MCF 10A (cell line): Measurements from ENCODE around the gene ZMYND8. TPM values are rescaled to one million over a fixed set of nuclear protein-coding genes. Genes with fewer than 3 reads are reported as not detected.
"Not testable (repeated sequence)": the region's sequence is repeated elsewhere in the genome, so short reads cannot be mapped to it uniquely, and the experiment has no call there.

ENCODE experiments used
- BruUV-seq: library from RNA; stranded (reverse); fragments of 400-500 nt; replicated peaks from 2 replicates; lab custom pipeline; 2021; lab: Mats Ljungman, UMichigan
- CTCF ChIA-PET: fragments of 300-600 bp; sonication (Branson Sonifier 250); formaldehyde crosslinking; extraction: SDS; loops from one replicate; lab custom pipeline; 2021; ENCODE audit warnings: antibody characterized with exemption, inconsistent platforms; lab: Yijun Ruan, JAX
- POLR2A ChIA-PET: fragments of 300-600, 350-650 bp; sonication (Branson Sonifier 250); formaldehyde crosslinking; extraction: SDS; loops from one replicate; lab custom pipeline; 2020; ENCODE audit warnings: antibody characterized with exemption, inconsistent platforms; lab: Yijun Ruan, JAX
- DNase-seq: peaks from one replicate; pipeline ENCODE4 v3.0.0-alpha.2; 2018; ENCODE audit not compliant: unreplicated experiment
- H3K27ac Mint-ChIP-seq: one replicate; pipeline ENCODE4 v1.8.0; 2022; ENCODE audit warnings: mild to moderate bottlenecking, low read depth, mixed read lengths; ENCODE audit not compliant: unreplicated experiment
- H3K27me3 Mint-ChIP-seq: one replicate; pipeline ENCODE4 v1.8.0; 2022; ENCODE audit warnings: mixed read lengths; ENCODE audit not compliant: insufficient read depth, unreplicated experiment
- H3K36me3 Mint-ChIP-seq: one replicate; pipeline ENCODE4 v1.8.0; 2022; ENCODE audit warnings: mild to moderate bottlenecking, moderate library complexity, mixed read lengths; ENCODE audit not compliant: insufficient read depth, unreplicated experiment
- H3K4me1 Mint-ChIP-seq: one replicate; pipeline ENCODE4 v1.8.0; 2022; ENCODE audit warnings: mixed read lengths; ENCODE audit not compliant: insufficient read depth, unreplicated experiment
- H3K4me3 Mint-ChIP-seq: one replicate; pipeline ENCODE4 v1.8.0; 2022; ENCODE audit warnings: mild to moderate bottlenecking, moderate library complexity, mixed read lengths; ENCODE audit not compliant: unreplicated experiment
- H3K9me3 Mint-ChIP-seq: one replicate; pipeline ENCODE4 v1.8.0; 2022; ENCODE audit warnings: mixed read lengths; ENCODE audit not compliant: unreplicated experiment
- CTCF ChIP-seq: fragments of 200-600 bp; IDR thresholded peaks from one replicate; pipeline ENCODE4 v1.8.0; 2022; ENCODE audit warnings: antibody characterized with exemption, mild to moderate bottlenecking; ENCODE audit not compliant: unreplicated experiment
- intact Hi-C: fragments of 100-400 bp; cut with micrococcal nuclease; formaldehyde crosslinking; loops from 2 replicates; pipeline ENCODE4 v1.14.1; 2022
- total RNA-seq: library from RNA; stranded (reverse); gene quantifications from 2 replicates; pipeline ENCODE4 v1.2.3, GENCODE V29; 2022

The ZMYND8 gene
- total RNA-seq, 1 experiment from 2014 or later: 127 TPM

- H3K27ac Mint-ChIP-seq: no peak overlapping the region
- H3K36me3 Mint-ChIP-seq: peaks cover 95% of the 10 kb centered on the region
- no peaks in the 10 kb centered on the region for H3K9me3 Mint-ChIP-seq
- intact Hi-C loops: no loop called here
- ChIA-PET POLR2A (interaction anchor here (0.6 to 2.5 kb wide), 4 partner anchors 9 to 127 kb away, joined by 3 to 8 read pairs (median 4); no protein-coding TSS in a partner anchor), CTCF (interaction anchor here (0.6 to 3.3 kb wide), 2 partner anchors 9 to 35 kb away, joined by 3 to 14 read pairs; no protein-coding TSS in a partner anchor)
- H3K4me3 Mint-ChIP-seq: no peak overlapping the region
- H3K4me1 Mint-ChIP-seq: peaks cover 18% of the 10 kb centered on the region
- no peaks in the 10 kb centered on the region for H3K27me3 Mint-ChIP-seq
- BruUV-seq: no TSS peak
- TF ChIP-seq CTCF: no peak
- DNase-seq: no peak
Measured at GRCh38 chr20:47265214-47265613, 91.3 kb downstream of the ZMYND8 start.

GRCh38 chr20:47264137-47264769 is 92.2 kb downstream of the ZMYND8 start:
- POLR2A ChIA-PET: interaction anchor here (0.9 to 2.5 kb wide), 3 partner anchors 10 to 89 kb away, joined by 3 to 8 read pairs (median 4); no protein-coding TSS in a partner anchor
- intact Hi-C loops, H3K4me3 Mint-ChIP-seq, BruUV-seq, H3K9me3 Mint-ChIP-seq, DNase-seq, H3K27ac Mint-ChIP-seq, H3K27me3 Mint-ChIP-seq: not testable (repeated sequence)
- Mint-ChIP-seq H3K4me1 (peaks cover 21% of the 10 kb centered on the region), H3K36me3 (peaks cover 93% of the 10 kb centered on the region)
- CTCF ChIA-PET: interaction anchor here (0.6 to 3.3 kb wide), 7 partner anchors 10 to 120 kb away, joined by 3 to 14 read pairs (median 3); no protein-coding TSS in a partner anchor

- Mint-ChIP-seq H3K9me3 (no peaks in the 10 kb centered on the region), H3K27me3 (no peaks in the 10 kb centered on the region), H3K36me3 (peaks cover 97% of the 10 kb centered on the region), H3K27ac (no peak overlapping the region), H3K4me3 (no peak overlapping the region), H3K4me1 (peaks cover 28% of the 10 kb centered on the region)
- ChIA-PET POLR2A (interaction anchor here (0.9 to 2.5 kb wide), 4 partner anchors 9 to 90 kb away, joined by 3 to 8 read pairs (median 4); no protein-coding TSS in a partner anchor), CTCF (interaction anchor here (0.5 to 3.3 kb wide), 8 partner anchors 11 to 224 kb away, joined by 3 to 14 read pairs (median 5); no protein-coding TSS in a partner anchor)
- intact Hi-C loops: no loop called here
- TF ChIP-seq CTCF: no peak
- DNase-seq: no peak
- BruUV-seq: no TSS peak
Measured at GRCh38 chr20:47263465-47264084, 92.9 kb downstream of the ZMYND8 start.

- DNase-seq: no peak
- no peak overlapping the region for H3K27ac Mint-ChIP-seq
- ChIA-PET CTCF (interaction anchor here (0.5 to 3.3 kb wide), 10 partner anchors 8 to 508 kb away, joined by 3 to 14 read pairs (median 4); no protein-coding TSS in a partner anchor), POLR2A (interaction anchor here (0.9 to 1.0 kb wide), 2 partner anchors 9 to 11 kb away, joined by 4 read pairs; no protein-coding TSS in a partner anchor)
- no TSS peak for BruUV-seq
- peaks cover 97% of the 10 kb centered on the region for H3K36me3 Mint-ChIP-seq
- H3K4me3 Mint-ChIP-seq: no peak overlapping the region
- peaks cover 33% of the 10 kb centered on the region for H3K4me1 Mint-ChIP-seq
- TF ChIP-seq CTCF: no peak
- no peaks in the 10 kb centered on the region for H3K9me3 Mint-ChIP-seq
- intact Hi-C loops: no loop called here
- no peaks in the 10 kb centered on the region for H3K27me3 Mint-ChIP-seq
Measured at GRCh38 chr20:47263080-47263464, 93.4 kb downstream of the ZMYND8 start.
